T-helper 1 cell treated with Interleukin-12 subunit alpha and Interleukin-12 subunit beta and Interleukin-4 antibody, amounts not matched to agents 30 μg/mL and 1 μg/mL, for 36 hours (primary cell): ENCODE data around the gene SKIL.

Source experiments
- H3K27ac Mint-ChIP-seq: one replicate; pipeline ENCODE4 v1.8.0; 2021; ENCODE audit warnings: mild to moderate bottlenecking, mixed read lengths
- H3K27me3 Mint-ChIP-seq: one replicate; pipeline ENCODE4 v1.8.0; 2021; ENCODE audit warnings: low read depth, mixed read lengths
- H3K36me3 Mint-ChIP-seq: one replicate; pipeline ENCODE4 v1.8.0; 2021; ENCODE audit warnings: low read depth, mixed read lengths
- H3K4me1 Mint-ChIP-seq: one replicate; pipeline ENCODE4 v1.8.0; 2021; ENCODE audit warnings: low read depth, mixed read lengths
- H3K4me3 Mint-ChIP-seq: one replicate; pipeline ENCODE4 v1.8.0; 2021; ENCODE audit warnings: mild to moderate bottlenecking, moderate library complexity, mixed read lengths
- H3K9me3 Mint-ChIP-seq: one replicate; pipeline ENCODE4 v1.8.0; 2021; ENCODE audit warnings: mixed read lengths

Gene SKIL

GRCh38 chr3:170428095-170428494 lies 70.6 kb downstream of the SKIL start:
- Mint-ChIP-seq H3K36me3 (no peaks in the 10 kb centered on the region), H3K27me3 (peaks cover 21% of the 10 kb centered on the region), H3K4me1 (peaks cover 9% of the 10 kb centered on the region), H3K27ac (no peak overlapping the region), H3K9me3 (no peaks in the 10 kb centered on the region), H3K4me3 (no peak overlapping the region)

DNA sequence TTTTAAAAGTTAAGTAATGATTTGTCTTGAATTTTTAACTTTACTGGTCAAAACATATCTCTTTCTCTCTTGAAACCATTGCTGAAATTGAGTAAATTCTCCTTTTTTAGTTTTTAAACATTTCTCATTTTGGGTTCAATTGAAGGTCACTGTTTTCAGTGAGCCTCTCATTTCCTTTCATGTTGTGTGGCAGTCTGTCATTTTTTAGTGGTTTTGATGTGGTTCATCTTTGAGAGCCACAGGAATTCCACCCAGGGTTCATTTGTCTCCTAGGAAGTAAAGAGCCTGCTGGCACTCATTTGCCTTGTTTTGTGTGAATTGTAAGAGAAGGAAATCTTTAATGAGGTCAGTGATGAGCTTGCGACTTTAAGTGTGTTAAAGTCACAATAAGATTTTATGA lies 71.5 kb downstream of the SKIL start:
- H3K4me3 Mint-ChIP-seq = no peak overlapping the region
- H3K27me3 Mint-ChIP-seq = peaks cover 20% of the 10 kb centered on the region
- no peaks in the 10 kb centered on the region for H3K9me3 Mint-ChIP-seq
- H3K4me1 Mint-ChIP-seq = peaks cover 9% of the 10 kb centered on the region
- H3K36me3 Mint-ChIP-seq = no peaks in the 10 kb centered on the region
- H3K27ac Mint-ChIP-seq = no peak overlapping the region

DNA sequence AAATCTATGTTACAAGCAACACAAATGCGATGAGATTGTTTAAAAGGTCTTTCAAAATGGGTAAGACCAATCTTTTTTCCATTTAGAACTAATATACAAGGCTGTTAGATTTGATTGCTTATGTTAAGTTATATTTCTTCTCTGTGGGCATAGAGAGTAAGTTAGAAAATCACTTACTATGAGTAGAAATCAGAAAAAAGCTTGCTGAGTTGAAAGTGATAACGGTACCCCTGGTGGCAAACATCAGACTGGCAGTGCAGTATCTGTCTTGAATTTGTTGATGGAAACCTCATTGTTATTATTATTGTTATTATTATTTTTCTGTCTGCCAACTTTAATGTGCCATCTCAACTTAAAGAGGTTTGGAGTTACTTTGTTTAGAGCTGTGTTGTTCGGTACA lies 73.5 kb downstream of the SKIL start:
- H3K9me3 Mint-ChIP-seq = no peaks in the 10 kb centered on the region
- peaks cover 18% of the 10 kb centered on the region for H3K27me3 Mint-ChIP-seq
- peaks cover 9% of the 10 kb centered on the region for H3K4me1 Mint-ChIP-seq
- no peak overlapping the region for H3K4me3 Mint-ChIP-seq
- H3K27ac Mint-ChIP-seq = no peak overlapping the region
- H3K36me3 Mint-ChIP-seq = no peaks in the 10 kb centered on the region

GRCh38 chr3:170432416-170432815 lies 74.9 kb downstream of the SKIL start:
- Mint-ChIP-seq H3K9me3 (no peaks in the 10 kb centered on the region), H3K4me1 (peaks cover 9% of the 10 kb centered on the region), H3K27ac (no peak overlapping the region), H3K4me3 (no peak overlapping the region), H3K36me3 (no peaks in the 10 kb centered on the region), H3K27me3 (peaks cover 18% of the 10 kb centered on the region)

GRCh38 chr3:170436697-170437096 lies 79.2 kb downstream of the SKIL start:
- Mint-ChIP-seq H3K4me1 (no peaks in the 10 kb centered on the region), H3K4me3 (no peak overlapping the region), H3K9me3 (no peaks in the 10 kb centered on the region), H3K27ac (no peak overlapping the region), H3K36me3 (no peaks in the 10 kb centered on the region), H3K27me3 (peaks cover 15% of the 10 kb centered on the region)

- H3K36me3 Mint-ChIP-seq = no peaks in the 10 kb centered on the region
- H3K27ac Mint-ChIP-seq = no peak overlapping the region
- H3K4me1 Mint-ChIP-seq = no peaks in the 10 kb centered on the region
- H3K4me3 Mint-ChIP-seq = no peak overlapping the region
- H3K27me3 Mint-ChIP-seq = peaks cover 15% of the 10 kb centered on the region
- no peaks in the 10 kb centered on the region for H3K9me3 Mint-ChIP-seq
These were observed 79.7 kb downstream of the SKIL start for GRCh38 chr3:170437176-170437575.

DNA sequence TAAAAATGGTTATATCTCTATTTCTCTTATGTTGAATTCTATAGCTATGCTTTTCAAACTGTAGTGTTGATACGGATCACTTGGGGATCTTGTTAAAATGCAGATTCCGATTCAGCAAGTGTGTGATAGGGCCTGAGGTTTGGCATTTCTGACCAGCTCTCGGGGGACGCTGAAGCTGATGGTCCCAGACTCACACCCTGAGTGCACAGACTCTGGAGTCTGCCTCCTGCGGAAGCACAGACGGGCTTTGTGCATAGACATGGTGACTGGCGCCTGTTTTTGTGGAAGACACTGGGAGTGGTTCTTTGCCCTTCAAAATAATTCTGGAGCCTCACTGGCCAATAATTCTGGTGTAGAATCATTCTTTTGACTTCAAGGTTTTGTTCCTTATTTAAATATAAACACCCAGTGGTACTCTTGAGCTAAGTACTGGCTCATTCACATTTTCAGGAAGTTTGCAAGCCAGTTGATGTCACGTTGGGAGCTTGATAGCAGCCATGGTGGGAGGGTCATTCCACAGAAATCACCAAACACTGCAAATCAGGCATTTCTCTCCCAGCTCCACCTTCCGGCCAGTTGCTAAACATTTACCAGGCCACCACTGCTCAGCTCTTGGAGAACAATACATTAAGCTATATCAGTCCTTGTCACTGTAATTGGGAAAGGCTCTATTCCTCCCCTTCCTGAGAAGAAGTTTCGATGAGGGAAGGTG lies 80.3 kb downstream of the SKIL start:
- no peaks in the 10 kb centered on the region for H3K4me1 Mint-ChIP-seq
- no peak overlapping the region for H3K4me3 Mint-ChIP-seq
- H3K9me3 Mint-ChIP-seq = no peaks in the 10 kb centered on the region
- no peaks in the 10 kb centered on the region for H3K36me3 Mint-ChIP-seq
- H3K27ac Mint-ChIP-seq = no peak overlapping the region
- peaks cover 15% of the 10 kb centered on the region for H3K27me3 Mint-ChIP-seq

DNA sequence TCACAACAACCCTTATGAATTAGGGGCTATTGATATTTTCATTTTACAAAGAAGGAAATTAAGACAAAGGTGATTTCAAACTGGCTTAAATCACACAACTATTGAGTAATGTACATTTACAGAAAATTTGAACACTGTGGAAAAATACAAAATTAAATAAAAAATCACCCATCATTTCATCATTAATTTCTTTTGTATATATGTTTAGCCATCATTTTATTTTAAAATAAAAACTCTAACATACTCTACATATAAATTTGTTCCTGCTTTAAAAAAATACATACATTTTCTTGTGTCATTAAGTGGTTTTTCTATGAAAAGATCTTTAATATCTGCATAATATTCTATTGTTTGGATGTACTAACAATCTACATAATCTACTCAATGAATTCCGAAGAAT lies 81.3 kb downstream of the SKIL start:
- Mint-ChIP-seq H3K4me1 (no peaks in the 10 kb centered on the region), H3K27ac (no peak overlapping the region), H3K4me3 (no peak overlapping the region), H3K27me3 (peaks cover 15% of the 10 kb centered on the region), H3K36me3 (no peaks in the 10 kb centered on the region), H3K9me3 (no peaks in the 10 kb centered on the region)

GRCh38 chr3:170440344-170440743 lies 82.8 kb downstream of the SKIL start:
- Mint-ChIP-seq H3K4me1 (no peaks in the 10 kb centered on the region), H3K4me3 (no peak overlapping the region), H3K9me3 (no peaks in the 10 kb centered on the region), H3K36me3 (no peaks in the 10 kb centered on the region), H3K27ac (no peak overlapping the region), H3K27me3 (peaks cover 15% of the 10 kb centered on the region)

- no peak overlapping the region for H3K27ac Mint-ChIP-seq
- no peak overlapping the region for H3K4me3 Mint-ChIP-seq
- peaks cover 15% of the 10 kb centered on the region for H3K27me3 Mint-ChIP-seq
- no peaks in the 10 kb centered on the region for H3K9me3 Mint-ChIP-seq
- H3K36me3 Mint-ChIP-seq = no peaks in the 10 kb centered on the region
- no peaks in the 10 kb centered on the region for H3K4me1 Mint-ChIP-seq
These were observed 83.9 kb downstream of the SKIL start for GRCh38 chr3:170441412-170441811.

GRCh38 chr3:170442947-170443346 lies 85.4 kb downstream of the SKIL start:
- H3K27ac Mint-ChIP-seq = no peak overlapping the region
- no peaks in the 10 kb centered on the region for H3K4me1 Mint-ChIP-seq
- no peak overlapping the region for H3K4me3 Mint-ChIP-seq
- no peaks in the 10 kb centered on the region for H3K9me3 Mint-ChIP-seq
- H3K27me3 Mint-ChIP-seq = peaks cover 12% of the 10 kb centered on the region
- H3K36me3 Mint-ChIP-seq = no peaks in the 10 kb centered on the region

DNA sequence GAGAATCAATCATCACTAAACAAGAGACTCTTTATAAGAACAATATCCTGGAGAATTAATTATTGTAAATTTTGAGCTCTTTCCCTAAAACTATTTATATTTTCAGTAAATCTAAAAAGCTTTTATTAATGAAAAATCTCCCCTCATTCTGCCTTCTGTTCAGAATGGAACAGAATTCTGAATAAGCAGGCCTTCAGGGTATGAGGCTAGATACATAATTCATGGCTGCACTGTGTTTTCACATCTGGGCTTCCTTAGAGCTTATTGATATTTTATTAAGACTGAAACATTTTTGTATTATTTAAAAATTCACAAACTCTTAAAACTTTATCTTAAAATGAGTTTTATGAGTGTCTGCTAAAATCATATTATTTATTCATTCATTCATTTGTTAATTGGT lies 85.9 kb downstream of the SKIL start:
- peaks cover 15% of the 10 kb centered on the region for H3K27me3 Mint-ChIP-seq
- H3K4me3 Mint-ChIP-seq = no peak overlapping the region
- no peaks in the 10 kb centered on the region for H3K9me3 Mint-ChIP-seq
- no peak overlapping the region for H3K27ac Mint-ChIP-seq
- H3K4me1 Mint-ChIP-seq = no peaks in the 10 kb centered on the region
- no peaks in the 10 kb centered on the region for H3K36me3 Mint-ChIP-seq
